ENCODE measurements around the gene PRMT2. TPM values are rescaled to one million over a fixed set of nuclear protein-coding genes. Genes with fewer than 3 reads are reported as not detected.
"Not testable (repeated sequence)": the region's sequence is repeated elsewhere in the genome, so short reads cannot be mapped to it uniquely, and the experiment has no call there.

PRMT2 gene
- total RNA-seq, 1 donor from 2014 or later: 74.8 TPM

DNA sequence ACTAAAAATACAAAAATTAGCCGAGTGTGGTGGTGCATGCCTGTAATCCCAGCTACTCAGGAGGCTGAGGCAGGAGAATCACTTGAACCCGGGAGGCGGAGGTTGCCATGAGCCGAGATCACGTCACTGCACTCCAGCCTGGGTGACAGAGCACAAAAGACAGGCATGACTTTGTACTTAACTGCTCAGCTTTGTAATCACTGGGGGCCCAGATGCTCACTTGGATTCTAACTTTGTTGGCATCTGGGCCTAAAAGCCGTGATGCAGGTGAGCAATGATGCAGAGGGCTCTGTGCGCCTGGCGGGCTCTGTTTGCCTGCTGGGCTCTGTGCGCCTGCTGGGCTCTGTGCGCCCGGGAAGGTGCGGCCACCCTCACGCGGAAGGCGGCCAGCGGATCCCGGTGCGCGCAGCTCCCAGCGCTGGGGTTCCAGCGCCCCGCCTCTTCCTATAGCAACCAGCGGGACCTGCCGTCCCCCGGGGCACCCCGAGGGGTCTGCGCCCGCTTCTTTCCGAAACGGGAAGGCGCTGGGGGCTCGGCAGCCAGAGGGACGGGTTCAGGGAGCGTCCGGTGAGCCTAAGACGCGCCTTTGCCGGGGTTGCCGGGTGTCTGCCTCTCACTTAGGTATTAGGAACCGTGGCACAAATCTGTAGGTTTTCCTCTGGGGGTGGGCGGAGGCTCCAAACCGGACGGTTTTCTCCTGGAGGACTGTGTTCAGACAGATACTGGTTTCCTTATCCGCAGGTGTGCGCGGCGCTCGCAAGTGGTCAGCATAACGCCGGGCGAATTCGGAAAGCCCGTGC, 31.7 kb downstream of the PRMT2 start:
- TF ChIP-seq, protein P1, sequence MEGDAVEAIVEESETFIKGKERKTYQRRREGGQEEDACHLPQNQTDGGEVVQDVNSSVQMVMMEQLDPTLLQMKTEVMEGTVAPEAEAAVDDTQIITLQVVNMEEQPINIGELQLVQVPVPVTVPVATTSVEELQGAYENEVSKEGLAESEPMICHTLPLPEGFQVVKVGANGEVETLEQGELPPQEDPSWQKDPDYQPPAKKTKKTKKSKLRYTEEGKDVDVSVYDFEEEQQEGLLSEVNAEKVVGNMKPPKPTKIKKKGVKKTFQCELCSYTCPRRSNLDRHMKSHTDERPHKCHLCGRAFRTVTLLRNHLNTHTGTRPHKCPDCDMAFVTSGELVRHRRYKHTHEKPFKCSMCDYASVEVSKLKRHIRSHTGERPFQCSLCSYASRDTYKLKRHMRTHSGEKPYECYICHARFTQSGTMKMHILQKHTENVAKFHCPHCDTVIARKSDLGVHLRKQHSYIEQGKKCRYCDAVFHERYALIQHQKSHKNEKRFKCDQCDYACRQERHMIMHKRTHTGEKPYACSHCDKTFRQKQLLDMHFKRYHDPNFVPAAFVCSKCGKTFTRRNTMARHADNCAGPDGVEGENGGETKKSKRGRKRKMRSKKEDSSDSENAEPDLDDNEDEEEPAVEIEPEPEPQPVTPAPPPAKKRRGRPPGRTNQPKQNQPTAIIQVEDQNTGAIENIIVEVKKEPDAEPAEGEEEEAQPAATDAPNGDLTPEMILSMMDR (conservative IDR thresholded peaks at IDR 0.05): no peak
- peaks cover 12% of the 10 kb centered on the region for H3K36me3 Mint-ChIP-seq
- no peak for DNase-seq (ENCODE audit: extremely low spot score, unreplicated experiment)

DNA sequence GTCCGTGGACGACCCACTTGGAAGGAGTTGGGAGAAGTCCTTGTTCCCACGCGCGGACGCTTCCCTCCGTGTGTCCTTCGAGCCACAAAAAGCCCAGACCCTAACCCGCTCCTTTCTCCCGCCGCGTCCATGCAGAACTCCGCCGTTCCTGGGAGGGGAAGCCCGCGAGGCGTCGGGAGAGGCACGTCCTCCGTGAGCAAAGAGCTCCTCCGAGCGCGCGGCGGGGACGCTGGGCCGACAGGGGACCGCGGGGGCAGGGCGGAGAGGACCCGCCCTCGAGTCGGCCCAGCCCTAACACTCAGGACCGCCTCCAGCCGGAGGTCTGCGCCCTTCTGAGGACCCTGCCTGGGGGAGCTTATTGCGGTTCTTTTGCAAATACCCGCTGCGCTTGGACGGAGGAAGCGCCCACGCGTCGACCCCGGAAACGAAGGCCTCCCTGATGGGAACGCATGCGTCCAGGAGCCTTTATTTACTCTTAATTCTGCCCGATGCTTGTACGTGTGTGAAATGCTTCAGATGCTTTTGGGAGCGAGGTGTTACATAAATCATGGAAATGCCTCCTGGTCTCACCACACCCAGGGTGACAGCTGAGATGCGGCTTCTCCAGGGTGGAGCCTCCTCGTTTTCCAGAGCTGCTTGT, 32.4 kb downstream of the PRMT2 start:
- no peak for DNase-seq (ENCODE audit: extremely low spot score, unreplicated experiment)
- Mint-ChIP-seq H3K27ac (peak overlapping the region; percentile 43), H3K4me1 (ENCODE audit: unreplicated experiment) (peaks cover 4% of the 10 kb centered on the region), H3K9me3 (no peaks in the 10 kb centered on the region), H3K4me3 (peak overlapping the region; percentile 86), H3K36me3 (peaks cover 11% of the 10 kb centered on the region), H3K27me3 (peaks cover 32% of the 10 kb centered on the region)
- TF ChIP-seq, protein P1 (conservative IDR thresholded peaks at IDR 0.05): no peak

More for the DNA sequence above, 31.7 kb downstream of the PRMT2 start:
- Mint-ChIP-seq H3K4me3 (peak overlapping the region; percentile 86), H3K9me3 (no peaks in the 10 kb centered on the region), H3K27ac (no peak overlapping the region), H3K4me1 (ENCODE audit: unreplicated experiment) (peaks cover 4% of the 10 kb centered on the region), H3K27me3 (peaks cover 32% of the 10 kb centered on the region)

DNA sequence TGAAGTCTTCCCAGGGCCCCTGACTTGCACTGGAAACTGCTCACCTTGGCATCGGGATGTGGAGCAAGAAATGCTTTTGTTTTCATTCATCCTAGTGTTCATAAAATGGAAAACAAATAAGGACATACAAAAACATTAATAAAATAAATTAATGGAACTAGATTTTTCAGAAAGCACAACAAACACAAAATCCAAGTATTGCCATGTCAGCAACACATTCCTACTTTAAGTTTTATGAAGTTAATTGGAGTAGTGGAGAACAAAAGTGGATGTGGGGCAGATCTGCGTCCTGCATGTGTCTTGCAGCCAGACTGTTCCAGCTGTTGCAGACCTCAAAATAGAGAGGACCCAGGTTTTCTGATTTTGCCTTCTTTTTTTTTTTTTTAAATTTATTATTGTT, 32.9 kb downstream of the PRMT2 start:
- Mint-ChIP-seq H3K27me3 (peaks cover 32% of the 10 kb centered on the region), H3K9me3 (no peaks in the 10 kb centered on the region), H3K4me1 (ENCODE audit: unreplicated experiment) (peaks cover 4% of the 10 kb centered on the region), H3K27ac (peak overlapping the region; percentile 43), H3K4me3 (peak overlapping the region; percentile 86), H3K36me3 (peaks cover 7% of the 10 kb centered on the region)
- TF ChIP-seq, protein P1 (conservative IDR thresholded peaks at IDR 0.05): no peak
- DNase-seq (ENCODE audit: extremely low spot score, unreplicated experiment): no peak

DNA sequence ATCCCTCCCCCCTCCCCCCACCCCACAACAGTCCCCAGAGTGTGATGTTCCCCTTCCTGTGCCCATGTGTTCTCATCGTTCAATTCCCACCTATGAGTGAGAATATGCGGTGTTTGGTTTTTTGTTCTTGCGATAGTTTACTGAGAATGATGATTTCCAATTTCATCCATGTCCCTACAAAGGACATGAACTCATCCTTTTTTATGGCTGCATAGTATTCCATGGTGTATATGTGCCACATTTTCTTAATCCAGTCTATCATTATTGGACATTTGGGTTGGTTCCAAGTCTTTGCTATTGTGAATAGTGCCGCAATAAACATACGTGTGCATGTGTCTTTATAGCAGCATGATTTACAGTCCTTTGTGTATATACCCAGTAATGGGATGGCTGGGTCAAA, 33.4 kb downstream of the PRMT2 start:
- peaks cover 32% of the 10 kb centered on the region for H3K27me3 Mint-ChIP-seq
- not testable (repeated sequence) for H3K27ac Mint-ChIP-seq; H3K4me3 Mint-ChIP-seq; H3K36me3 Mint-ChIP-seq; H3K9me3 Mint-ChIP-seq; H3K4me1 Mint-ChIP-seq (ENCODE audit: unreplicated experiment); DNase-seq (ENCODE audit: extremely low spot score, unreplicated experiment)

DNA sequence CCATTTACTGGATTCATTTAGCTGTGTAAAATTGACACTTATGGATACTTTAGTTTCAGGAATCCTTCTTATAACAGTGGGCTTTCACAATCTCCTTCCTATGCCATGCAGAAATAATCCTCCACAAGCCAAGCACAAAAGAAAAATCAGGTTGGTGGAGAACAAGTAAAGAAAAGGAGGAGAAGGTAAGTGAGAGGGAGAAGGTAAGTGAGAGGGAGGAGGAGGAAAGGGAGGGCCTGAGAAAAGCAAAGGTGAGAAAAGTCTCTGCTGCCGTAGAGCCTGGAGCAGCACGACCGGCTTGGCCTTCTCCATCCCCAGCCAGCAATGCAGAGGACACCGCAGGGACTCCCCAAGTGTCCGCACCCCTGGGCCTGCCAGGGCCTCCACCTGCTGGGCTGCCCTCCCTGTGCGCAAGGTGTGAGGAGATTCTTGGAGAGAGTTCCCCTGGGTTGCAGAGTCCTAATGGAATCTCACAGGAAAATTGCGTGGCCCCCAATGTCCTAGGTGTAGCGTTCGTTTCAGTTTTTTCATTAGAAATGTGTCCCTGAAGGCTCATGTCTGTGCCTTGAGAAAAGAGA, 39.0 kb downstream of the PRMT2 start:
- H3K4me3 Mint-ChIP-seq: no peak overlapping the region
- DNase-seq (ENCODE audit: extremely low spot score, unreplicated experiment): no peak
- H3K36me3 Mint-ChIP-seq: no peaks in the 10 kb centered on the region
- H3K27me3 Mint-ChIP-seq: peaks cover 25% of the 10 kb centered on the region
- no peaks in the 10 kb centered on the region for H3K9me3 Mint-ChIP-seq
- no peaks in the 10 kb centered on the region for H3K4me1 Mint-ChIP-seq (ENCODE audit: unreplicated experiment)
- TF ChIP-seq, protein P1 (conservative IDR thresholded peaks at IDR 0.05): no peak
- no peak overlapping the region for H3K27ac Mint-ChIP-seq

Measured in type B pancreatic cell (in vitro differentiated cells).